ENCODE measurements around the gene FHL2.

Gene FHL2

DNA sequence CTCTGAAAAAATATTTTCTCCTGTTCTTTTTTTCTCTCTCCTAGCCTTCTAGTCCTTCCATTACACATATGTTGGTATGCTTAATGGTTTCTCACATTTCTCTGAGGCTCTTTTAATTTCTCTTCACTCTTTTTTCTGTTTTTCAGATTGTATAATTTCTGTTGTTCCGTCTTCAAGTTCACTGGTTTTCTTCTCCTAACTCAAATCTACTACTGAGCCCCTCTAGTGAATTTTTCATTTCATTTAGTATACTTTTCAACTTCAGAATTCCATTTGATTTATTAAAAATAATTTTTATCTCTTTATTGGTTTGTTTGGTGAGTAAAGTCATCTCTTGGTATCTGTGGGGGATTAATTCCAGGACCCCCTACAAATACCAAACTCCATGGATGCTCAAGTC, 41.7 kb downstream of the FHL2 start:
- Histone ChIP-seq H3K27ac (ENCODE audit: low read length) (no peak overlapping the region), H3K4me2 (ENCODE audit: low read depth, low read length) (no peak overlapping the region), H3K36me3 (replicated peaks; ENCODE audit: insufficient read depth, low read length) (no peaks in the 10 kb centered on the region; the same call in 1 of the 2 replicates), H3F3A (ENCODE audit: insufficient read depth, low read length) (no peaks in the 10 kb centered on the region), H3K9me2 (replicated peaks; ENCODE audit: insufficient read depth, low read length) (no peaks in the 10 kb centered on the region), H3K79me2 (ENCODE audit: low read length) (no peaks in the 10 kb centered on the region), H2AFZ (ENCODE audit: low read length) (no peak overlapping the region), H4K20me1 (ENCODE audit: insufficient read depth, low read length) (no peaks in the 10 kb centered on the region), H3K4me3 (ENCODE audit: low read length) (no peak overlapping the region), H3K4me1 (ENCODE audit: low read length) (no peaks in the 10 kb centered on the region), H3K27me3 (replicated peaks; ENCODE audit: insufficient read depth, low read length) (no peaks in the 10 kb centered on the region), H3K9me3 (replicated peaks; ENCODE audit: insufficient read depth, low read length) (no peaks in the 10 kb centered on the region), H3K9ac (ENCODE audit: low read length) (no peak overlapping the region)
- no peak for DNase-seq
- TF ChIP-seq EZH2 (optimal IDR thresholded peaks at IDR 0.05; ENCODE audit: low read depth, low read length): no peak
- TF ChIP-seq EZH2phosphoT487 (IDR thresholded peaks at IDR 0.05; ENCODE audit: low read length): no peak
- TF ChIP-seq, protein P1, sequence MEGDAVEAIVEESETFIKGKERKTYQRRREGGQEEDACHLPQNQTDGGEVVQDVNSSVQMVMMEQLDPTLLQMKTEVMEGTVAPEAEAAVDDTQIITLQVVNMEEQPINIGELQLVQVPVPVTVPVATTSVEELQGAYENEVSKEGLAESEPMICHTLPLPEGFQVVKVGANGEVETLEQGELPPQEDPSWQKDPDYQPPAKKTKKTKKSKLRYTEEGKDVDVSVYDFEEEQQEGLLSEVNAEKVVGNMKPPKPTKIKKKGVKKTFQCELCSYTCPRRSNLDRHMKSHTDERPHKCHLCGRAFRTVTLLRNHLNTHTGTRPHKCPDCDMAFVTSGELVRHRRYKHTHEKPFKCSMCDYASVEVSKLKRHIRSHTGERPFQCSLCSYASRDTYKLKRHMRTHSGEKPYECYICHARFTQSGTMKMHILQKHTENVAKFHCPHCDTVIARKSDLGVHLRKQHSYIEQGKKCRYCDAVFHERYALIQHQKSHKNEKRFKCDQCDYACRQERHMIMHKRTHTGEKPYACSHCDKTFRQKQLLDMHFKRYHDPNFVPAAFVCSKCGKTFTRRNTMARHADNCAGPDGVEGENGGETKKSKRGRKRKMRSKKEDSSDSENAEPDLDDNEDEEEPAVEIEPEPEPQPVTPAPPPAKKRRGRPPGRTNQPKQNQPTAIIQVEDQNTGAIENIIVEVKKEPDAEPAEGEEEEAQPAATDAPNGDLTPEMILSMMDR (IDR thresholded peaks at IDR 0.05; ENCODE audit: low read length): no peak

DNA sequence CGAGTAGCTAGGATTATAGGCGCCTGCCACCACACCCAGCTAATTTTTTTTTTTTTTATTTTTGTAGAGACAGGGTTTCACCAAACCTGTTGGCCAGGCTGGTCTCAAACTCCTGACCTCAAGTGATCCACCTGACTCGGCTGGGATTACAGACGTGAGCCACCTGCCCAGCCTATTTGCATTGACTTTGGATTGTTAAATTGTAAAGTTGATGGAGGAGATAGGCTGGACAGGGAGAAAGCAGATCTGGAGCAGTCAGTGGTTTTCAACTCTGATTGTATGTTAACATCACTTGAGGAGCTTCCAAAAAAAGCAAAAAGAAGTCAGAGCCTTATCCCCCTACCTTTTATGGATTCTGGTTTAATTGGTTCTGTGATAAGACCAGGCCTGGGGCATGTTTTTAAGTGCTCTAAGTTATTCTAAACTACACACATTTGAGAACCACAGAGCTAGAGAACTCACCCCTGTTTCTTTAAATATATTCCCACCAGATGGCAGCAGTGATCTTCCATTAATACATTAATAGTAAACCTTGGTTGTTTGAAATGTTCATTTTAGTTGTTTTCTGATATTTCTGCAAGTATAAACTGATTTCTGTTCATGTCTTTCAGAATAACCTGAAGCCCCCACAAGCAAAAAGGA, 54.0 kb downstream of the FHL2 start:
- Histone ChIP-seq H3K79me2 (ENCODE audit: low read length) (peaks cover 18% of the 10 kb centered on the region), H3K27me3 (replicated peaks; ENCODE audit: insufficient read depth, low read length) (no peaks in the 10 kb centered on the region), H3K4me1 (ENCODE audit: low read length) (no peaks in the 10 kb centered on the region), H3K36me3 (replicated peaks; ENCODE audit: insufficient read depth, low read length) (0 out of 2 replicates have a peak, but pooled peaks cover 11% of the 10 kb centered on the region), H3K9me2 (replicated peaks; ENCODE audit: insufficient read depth, low read length) (no peaks in the 10 kb centered on the region), H3F3A (ENCODE audit: insufficient read depth, low read length) (no peaks in the 10 kb centered on the region), H3K4me2 (ENCODE audit: low read depth, low read length) (no peak overlapping the region), H3K27ac (ENCODE audit: low read length) (no peak overlapping the region), H4K20me1 (ENCODE audit: insufficient read depth, low read length) (no peaks in the 10 kb centered on the region), H2AFZ (ENCODE audit: low read length) (no peak overlapping the region), H3K4me3 (ENCODE audit: low read length) (no peak overlapping the region), H3K9ac (ENCODE audit: low read length) (no peak overlapping the region), H3K9me3 (replicated peaks; ENCODE audit: insufficient read depth, low read length) (no peaks in the 10 kb centered on the region)
- no peak for TF ChIP-seq EZH2phosphoT487 (IDR thresholded peaks at IDR 0.05; ENCODE audit: low read length)
- TF ChIP-seq, protein P1 (IDR thresholded peaks at IDR 0.05; ENCODE audit: low read length): peak; percentile 49
- no peak for TF ChIP-seq EZH2 (optimal IDR thresholded peaks at IDR 0.05; ENCODE audit: low read depth, low read length)
- DNase-seq: peak; percentile 35

DNA sequence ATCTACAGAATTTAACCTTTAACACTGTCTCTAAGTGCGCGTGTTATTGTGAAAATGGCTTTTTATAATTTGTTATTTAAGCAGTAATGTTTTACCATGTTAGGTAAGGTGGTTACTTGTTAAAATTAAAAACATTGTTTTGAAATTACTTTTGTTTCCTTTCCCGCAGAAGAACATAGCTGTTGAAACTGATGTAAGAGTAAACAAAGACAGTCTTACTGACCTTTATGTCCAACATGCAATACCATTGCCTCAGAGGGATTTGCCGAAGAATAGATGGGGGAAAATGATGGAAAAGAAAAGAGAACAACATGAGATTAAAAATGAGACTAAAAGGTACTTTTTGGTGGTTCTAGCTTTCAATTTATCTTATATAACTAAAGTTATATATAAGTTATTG, 59.4 kb downstream of the FHL2 start:
- no peak overlapping the region for H3K4me2 ChIP-seq (ENCODE audit: low read depth, low read length)
- no peak for TF ChIP-seq EZH2 (optimal IDR thresholded peaks at IDR 0.05; ENCODE audit: low read depth, low read length)
- TF ChIP-seq, protein P1 (IDR thresholded peaks at IDR 0.05; ENCODE audit: low read length): no peak
- no peak for TF ChIP-seq EZH2phosphoT487 (IDR thresholded peaks at IDR 0.05; ENCODE audit: low read length)
- H4K20me1 ChIP-seq (ENCODE audit: insufficient read depth, low read length): no peaks in the 10 kb centered on the region

More for the DNA sequence above, 59.4 kb downstream of the FHL2 start:
- H3K9me3 ChIP-seq (replicated peaks; ENCODE audit: insufficient read depth, low read length): no peaks in the 10 kb centered on the region
- no peaks in the 10 kb centered on the region for H3K27me3 ChIP-seq (replicated peaks; ENCODE audit: insufficient read depth, low read length)
- 0 out of 2 replicates have a peak, but pooled peaks cover 11% of the 10 kb centered on the region for H3K36me3 ChIP-seq (replicated peaks; ENCODE audit: insufficient read depth, low read length)
- peaks cover 54% of the 10 kb centered on the region for H3K79me2 ChIP-seq (ENCODE audit: low read length)
- no peak overlapping the region for H3K9ac ChIP-seq (ENCODE audit: low read length)
- no peak overlapping the region for H2AFZ ChIP-seq (ENCODE audit: low read length)
- no peaks in the 10 kb centered on the region for H3K9me2 ChIP-seq (replicated peaks; ENCODE audit: insufficient read depth, low read length)
- H3K27ac ChIP-seq (ENCODE audit: low read length): no peak overlapping the region
- no peaks in the 10 kb centered on the region for H3F3A ChIP-seq (ENCODE audit: insufficient read depth, low read length)
- H3K4me3 ChIP-seq (ENCODE audit: low read length): no peak overlapping the region
- H3K4me1 ChIP-seq (ENCODE audit: low read length): peaks cover 8% of the 10 kb centered on the region
- DNase-seq: no peak

Measured in MM.1S (cell line).